HG02588 (cell line): ENCODE data around the gene PYDC1.
"Not testable (repeated sequence)": the region's sequence is repeated elsewhere in the genome, so short reads cannot be mapped to it uniquely, and the experiment has no call there.

Experiments used
- ATAC-seq: cut with Tn5 transposase; IDR thresholded peaks from one replicate; pipeline ENCODE4 v1.9.1; 2021; ENCODE audit warnings: mild to moderate bottlenecking, moderate library complexity; ENCODE audit not compliant: unreplicated experiment

PYDC1 gene

GRCh38 chr16:31216422-31217135 is at the start of gene PYDC1:
PYDC1 (minus strand) TSS chr16:31217135; CDS start chr16:31217028, 107 bp downstream.
- ATAC-seq: no peak

GRCh38 chr16:31265329-31266245 is 48.7 kb upstream of the PYDC1 start:
- ATAC-seq: peak; percentile 87

DNA sequence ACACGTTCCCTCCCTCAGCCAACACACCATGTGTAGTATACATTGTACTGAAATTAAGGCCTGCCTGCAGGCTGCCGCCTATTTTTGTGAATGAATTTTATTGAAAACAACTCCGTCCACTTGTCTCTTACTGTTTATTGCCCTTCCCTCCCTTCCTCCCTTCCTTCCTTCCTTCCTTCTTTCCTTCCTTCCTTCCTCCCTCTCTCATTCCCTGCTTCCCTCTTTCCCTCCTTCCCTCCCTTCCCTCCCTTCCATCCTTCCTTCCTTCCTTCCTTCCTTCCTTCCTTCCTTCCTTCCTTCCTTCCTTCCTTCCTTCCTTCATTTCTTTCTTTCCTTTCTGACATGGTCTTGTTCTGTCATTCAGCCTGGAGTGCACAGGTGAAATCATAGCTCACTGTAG is 45.1 kb upstream of the PYDC1 start:
- ATAC-seq: no peak

GRCh38 chr16:31260136-31260931 is 43.4 kb upstream of the PYDC1 start:
- no peak for ATAC-seq

GRCh38 chr16:31258366-31258765 is 41.4 kb upstream of the PYDC1 start:
- no peak for ATAC-seq

DNA sequence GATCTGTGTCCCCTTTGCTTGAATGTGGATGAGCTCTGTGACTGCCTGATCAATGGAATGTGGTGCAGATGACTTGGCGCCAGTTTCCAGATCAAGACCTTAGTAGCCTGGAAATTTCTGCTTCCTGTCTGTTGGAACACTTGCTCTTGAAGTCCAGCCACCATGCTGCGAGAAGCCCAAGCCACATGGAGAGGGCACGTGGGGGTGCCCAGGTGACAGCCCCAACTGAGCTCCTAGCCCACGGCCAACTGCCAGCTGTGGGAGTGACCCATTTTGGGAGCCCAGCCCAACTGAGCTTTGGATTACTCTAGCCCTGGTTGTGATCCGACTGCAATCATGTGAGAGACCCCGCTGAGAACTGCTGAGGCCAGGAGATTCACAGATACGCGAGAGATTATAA is 39.5 kb upstream of the PYDC1 start:
- ATAC-seq: no peak

DNA sequence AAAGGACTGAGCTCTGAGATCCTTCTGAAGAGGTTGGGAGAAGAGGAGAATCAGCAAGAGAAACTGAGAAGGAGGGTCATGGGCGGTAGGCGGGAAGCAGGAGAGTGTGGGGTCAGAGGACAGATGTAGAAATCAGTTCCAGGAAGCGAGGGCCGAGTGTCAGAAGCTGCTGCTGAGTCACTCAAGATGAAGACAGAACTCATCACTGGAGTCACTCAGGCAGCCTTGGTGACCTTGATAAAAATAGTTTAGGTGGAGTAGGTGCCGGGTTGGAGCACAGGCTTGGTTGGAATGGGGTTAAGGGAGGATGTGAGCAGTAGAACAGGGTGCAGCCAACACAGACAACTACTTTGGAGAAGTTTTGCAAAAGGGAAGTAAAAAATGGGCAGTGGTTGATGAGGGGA is 36.7 kb upstream of the PYDC1 start:
- ATAC-seq: no peak

- ATAC-seq: no peak
Measured at GRCh38 chr16:31251435-31251834, 34.5 kb upstream of the PYDC1 start.

DNA sequence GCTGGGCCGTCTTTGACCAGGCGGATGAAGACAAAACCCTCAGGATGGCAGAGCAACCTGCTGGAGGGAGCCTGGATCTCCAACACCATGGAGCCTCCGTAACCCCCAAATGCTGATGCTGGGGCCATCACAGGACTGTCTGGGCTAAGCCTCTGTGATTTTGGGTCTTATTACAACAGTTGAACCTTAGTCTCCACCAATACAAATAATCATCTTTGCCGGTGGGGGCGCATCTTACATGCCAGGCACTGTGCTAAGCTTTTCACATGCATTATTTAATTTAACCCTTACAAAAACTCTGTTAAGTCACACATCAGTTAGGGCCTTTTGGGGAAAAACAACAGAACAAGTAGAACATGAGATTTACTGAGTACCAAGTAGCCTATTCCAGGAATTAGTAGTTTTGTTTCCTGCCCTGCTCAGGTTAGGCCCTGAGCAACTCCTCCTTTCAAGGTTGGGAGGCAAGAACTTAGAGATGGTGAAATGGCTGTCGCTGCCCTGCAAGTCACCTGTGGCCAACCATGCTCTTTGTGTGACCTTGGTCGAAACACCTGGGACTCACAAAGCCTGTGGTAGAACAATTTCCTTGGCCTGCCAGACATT is 33.9 kb upstream of the PYDC1 start:
- ATAC-seq: no peak

DNA sequence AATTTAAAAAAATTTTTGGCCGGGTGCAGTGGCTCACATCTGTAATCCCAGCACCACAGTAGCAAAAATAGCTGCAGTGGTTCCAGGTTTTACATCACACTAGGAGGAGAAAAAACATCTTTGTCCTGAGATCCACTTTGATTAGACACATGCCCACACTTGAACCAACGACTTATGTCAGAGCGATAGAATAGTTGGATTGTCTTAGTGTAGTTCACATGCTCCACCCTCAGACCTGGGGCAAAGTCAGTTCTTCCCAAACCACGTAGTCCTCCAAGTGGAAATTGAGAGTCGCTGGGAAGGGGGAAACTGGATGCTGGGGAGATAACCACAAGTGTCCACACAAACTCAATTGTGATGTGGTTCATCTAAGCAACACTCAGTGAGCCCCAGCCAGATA is 31.4 kb upstream of the PYDC1 start:
- no peak for ATAC-seq

GRCh38 chr16:31246296-31246695 is 29.4 kb upstream of the PYDC1 start:
- ATAC-seq: no peak

DNA sequence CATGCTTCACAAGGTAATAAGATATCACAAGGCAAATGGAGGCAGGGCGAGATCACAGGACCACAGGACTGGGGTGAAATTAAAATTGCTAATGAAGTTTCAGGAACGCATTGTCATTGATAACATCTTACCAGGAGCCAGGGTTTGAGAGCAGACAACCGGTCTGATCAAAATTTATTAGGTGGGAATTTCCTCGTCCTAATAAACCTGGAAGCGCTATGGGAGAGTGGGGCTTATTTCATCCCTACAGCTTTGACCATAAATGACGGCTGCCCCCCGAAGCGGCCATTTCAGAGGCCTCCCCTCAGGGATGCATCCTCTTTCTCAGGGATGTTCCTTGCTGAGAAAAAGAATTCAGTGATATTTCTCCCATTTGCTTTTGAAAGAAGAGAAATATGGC is 28.7 kb upstream of the PYDC1 start:
- not testable (repeated sequence) for ATAC-seq

DNA sequence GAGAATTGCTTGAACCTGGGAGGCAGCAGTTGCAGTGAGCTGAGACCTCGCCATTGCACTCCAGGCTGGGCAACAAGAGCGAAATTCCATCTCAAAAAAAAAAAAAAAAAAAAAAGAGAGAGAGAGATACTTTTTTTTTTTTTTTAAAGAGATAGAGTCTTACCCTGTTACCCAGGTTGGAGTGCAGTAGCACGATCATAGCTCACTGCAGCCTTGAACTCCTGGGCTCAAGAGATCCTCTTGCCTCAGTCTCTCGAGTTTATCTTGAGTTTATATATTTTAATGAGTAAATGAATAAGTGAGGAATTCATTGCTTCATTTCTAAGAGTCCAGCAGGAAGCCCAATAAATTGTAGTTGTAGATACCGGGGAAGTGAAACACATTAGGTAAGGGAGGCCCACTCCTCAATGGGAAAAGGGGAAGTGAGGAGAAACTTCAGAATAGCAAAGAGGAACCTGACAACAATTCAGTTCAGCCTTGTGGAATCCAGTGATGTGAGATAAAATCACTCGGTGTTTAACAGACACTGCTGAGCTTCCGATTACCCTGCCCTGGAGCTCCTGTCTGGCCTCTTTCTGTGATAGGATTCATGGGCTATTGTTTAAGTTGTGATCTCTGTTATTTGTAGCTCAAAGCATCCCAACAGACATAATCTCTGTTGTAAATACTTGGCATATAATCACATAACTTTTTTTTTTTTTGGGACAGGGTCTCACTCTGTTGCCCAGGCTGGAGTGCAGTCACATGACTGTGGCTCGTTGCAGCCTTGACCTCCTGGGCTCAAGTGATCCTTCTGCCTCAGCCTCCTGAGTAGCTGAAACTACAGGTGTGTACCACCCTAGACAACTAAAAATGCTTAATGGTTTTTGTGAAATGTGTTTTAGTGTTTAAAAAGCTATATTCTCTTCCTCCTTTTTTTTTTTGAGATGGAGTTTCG is 27.1 kb upstream of the PYDC1 start:
- ATAC-seq: no peak

DNA sequence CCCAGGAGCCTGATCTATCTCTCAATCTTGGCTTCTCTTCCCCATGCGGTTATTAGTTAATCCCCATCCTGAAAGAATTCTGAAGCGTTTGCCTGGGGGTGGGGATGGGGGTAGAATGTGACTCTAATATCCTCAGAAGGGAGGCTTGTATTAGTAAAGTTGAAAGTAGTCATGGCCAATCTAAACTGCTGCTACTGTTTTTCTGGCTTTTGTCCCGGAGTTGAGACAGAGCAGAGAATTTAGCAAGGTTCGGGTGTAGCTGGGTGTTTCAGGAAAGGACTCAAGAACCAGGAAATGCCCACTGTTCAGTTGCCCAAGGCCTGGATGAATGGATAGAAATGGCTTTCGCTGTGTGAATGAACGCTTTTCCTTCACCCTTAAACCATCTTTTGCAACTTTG is 25.3 kb upstream of the PYDC1 start:
- ATAC-seq: no peak

DNA sequence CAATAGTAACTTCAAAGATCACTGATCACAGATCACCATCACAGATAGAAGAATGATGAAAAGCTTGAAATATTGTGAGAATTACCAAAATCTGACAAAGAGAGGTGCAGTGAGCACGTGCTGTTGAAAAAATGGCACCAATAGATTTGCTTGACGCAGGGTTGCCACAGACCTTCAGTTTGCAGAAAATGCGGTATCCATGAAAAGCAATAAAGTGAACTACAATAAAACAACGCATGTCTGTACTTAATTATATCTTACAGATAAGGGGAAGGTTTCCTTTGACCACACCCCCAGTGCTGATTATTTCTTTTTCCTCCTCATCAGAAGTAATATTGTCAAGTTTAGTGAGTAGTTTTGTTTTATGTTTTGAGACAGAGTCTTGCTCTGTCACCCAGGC is 21.1 kb upstream of the PYDC1 start:
- ATAC-seq: no peak

DNA sequence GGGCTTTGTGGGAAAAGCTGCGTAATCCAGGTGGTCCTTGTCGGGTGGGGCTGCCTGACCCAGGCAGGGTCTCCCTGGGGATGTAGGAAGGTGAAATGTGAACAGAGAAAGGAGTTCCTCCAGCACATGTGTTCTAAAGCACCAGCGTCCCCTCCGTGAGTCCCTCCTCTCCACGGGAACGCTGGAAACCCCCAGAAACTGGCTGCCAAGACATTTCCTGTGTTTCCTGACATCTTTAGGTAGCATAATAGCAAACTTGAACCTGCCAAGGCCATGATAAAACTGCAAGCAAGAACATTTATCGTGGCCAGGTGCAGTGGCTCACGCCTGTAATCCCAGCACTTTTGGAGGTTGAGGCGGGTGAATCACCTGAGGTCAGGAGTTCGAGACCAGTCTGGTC is 12.6 kb upstream of the PYDC1 start:
- ATAC-seq: no peak

DNA sequence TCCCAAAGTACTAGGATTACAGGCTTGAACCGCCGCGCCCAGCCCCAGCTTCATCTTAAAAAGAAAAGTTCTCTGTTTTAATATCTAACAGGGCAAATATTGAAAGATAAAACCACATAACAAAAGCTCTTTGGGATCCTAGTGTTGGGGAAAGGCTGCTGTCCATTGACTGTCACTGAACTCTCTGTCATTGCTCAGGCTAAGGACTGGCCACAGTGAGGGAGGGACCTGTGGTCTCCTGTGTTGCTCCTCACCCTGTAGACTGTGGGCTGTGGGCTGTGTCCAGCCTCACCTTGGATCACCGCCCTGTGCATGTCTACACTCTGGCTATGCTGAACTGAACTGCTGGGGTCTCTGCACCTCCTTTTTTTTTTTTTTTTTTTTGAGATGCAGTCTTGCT is 11.3 kb upstream of the PYDC1 start:
- ATAC-seq: no peak

DNA sequence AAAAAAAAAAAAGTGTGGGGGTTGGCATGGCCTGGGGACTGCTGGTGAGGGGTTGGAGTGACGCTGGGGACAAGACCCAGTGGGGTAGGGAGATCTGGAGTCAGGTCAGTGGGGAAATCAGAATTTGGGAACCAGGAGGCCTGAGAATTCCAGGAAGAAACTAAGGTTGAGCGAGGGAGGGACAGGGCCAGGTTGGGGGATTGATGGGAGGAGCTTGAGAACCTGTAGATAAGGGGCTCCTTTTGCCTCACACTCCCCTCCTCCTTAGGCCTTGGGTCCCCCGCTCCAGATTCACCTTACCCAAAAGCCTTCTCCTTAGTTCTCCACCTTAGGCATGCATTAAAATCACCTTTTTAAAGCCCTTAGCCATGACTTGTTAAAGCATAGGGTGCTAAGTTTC is 8.3 kb upstream of the PYDC1 start:
- ATAC-seq: no peak

DNA sequence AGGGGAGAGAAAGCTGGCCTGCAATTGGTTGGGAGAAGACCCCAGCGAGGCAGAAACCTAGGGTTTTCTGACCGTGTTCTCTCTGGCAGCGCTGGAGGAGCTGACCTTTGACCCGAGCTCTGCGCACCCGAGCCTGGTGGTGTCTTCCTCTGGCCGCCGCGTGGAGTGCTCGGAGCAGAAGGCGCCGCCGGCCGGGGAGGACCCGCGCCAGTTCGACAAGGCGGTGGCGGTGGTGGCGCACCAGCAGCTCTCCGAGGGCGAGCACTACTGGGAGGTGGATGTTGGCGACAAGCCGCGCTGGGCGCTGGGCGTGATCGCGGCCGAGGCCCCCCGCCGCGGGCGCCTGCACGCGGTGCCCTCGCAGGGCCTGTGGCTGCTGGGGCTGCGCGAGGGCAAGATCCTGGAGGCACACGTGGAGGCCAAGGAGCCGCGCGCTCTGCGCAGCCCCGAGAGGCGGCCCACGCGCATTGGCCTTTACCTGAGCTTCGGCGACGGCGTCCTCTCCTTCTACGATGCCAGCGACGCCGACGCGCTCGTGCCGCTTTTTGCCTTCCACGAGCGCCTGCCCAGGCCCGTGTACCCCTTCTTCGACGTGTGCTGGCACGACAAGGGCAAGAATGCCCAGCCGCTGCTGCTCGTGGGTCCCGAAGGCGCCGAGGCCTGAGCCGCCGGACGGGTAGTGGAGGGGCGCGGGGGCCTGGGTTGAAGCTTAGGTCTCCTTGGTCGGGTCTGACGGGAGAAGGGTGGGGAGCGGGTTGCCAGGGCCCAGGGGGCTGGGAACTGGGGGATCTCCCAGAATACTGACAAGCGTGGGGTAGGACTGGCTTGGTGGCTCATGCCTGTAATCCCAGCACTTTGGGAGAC is 7.4 kb upstream of the PYDC1 start:
- no peak for ATAC-seq
